NCI-H2227 (cell line): ENCODE data around the gene NFASC.

Experiments used
- DNase-seq: peaks from one replicate; lab custom pipeline; 2025; ENCODE audit not compliant: unreplicated experiment; lab: John Stamatoyannopoulos, UW

NFASC gene

GRCh38 chr1:204979306-204979705 is 108.6 kb downstream of the NFASC start:
- DNase-seq, result no peak

- no peak for DNase-seq
These were observed 109.4 kb downstream of the NFASC start for GRCh38 chr1:204979891-204980649.

- DNase-seq, result no peak
These were observed 110.3 kb downstream of the NFASC start for GRCh38 chr1:204980840-204981405.

- no peak for DNase-seq
These were observed 112.5 kb downstream of the NFASC start for GRCh38 chr1:204983136-204983535.

GRCh38 chr1:204983881-204984280 is 113.2 kb downstream of the NFASC start:
- no peak for DNase-seq

GRCh38 chr1:204984499-204984898 is 113.8 kb downstream of the NFASC start:
- DNase-seq, result no peak

- DNase-seq, result no peak
These were observed 115.5 kb downstream of the NFASC start for GRCh38 chr1:204986181-204986580.

GRCh38 chr1:204987689-204988088 is 117.0 kb downstream of the NFASC start:
- no peak for DNase-seq

GRCh38 chr1:204988196-204988595 is 117.5 kb downstream of the NFASC start:
- DNase-seq, result no peak

GRCh38 chr1:204989266-204990058 is 118.8 kb downstream of the NFASC start:
- DNase-seq, result peak; percentile 84

GRCh38 chr1:204990059-204990664 is 119.5 kb downstream of the NFASC start:
- DNase-seq, result no peak

- DNase-seq, result no peak
These were observed 120.2 kb downstream of the NFASC start for GRCh38 chr1:204990721-204991341.

GRCh38 chr1:204991342-204991844 is 120.7 kb downstream of the NFASC start:
- peak; percentile 92 for DNase-seq

GRCh38 chr1:204992201-204992997 is 121.7 kb downstream of the NFASC start:
- DNase-seq, result no peak

GRCh38 chr1:204992998-204993314 is 122.3 kb downstream of the NFASC start:
- no peak for DNase-seq

GRCh38 chr1:204994086-204994862 is 123.6 kb downstream of the NFASC start:
- DNase-seq, result no peak

GRCh38 chr1:204996981-204997380 is 126.3 kb downstream of the NFASC start:
- no peak for DNase-seq

- no peak for DNase-seq
These were observed 127.1 kb downstream of the NFASC start for GRCh38 chr1:204997591-204998355.

- DNase-seq, result no peak
These were observed 130.5 kb downstream of the NFASC start for GRCh38 chr1:205001162-205001561.
